H7 (cell line): ENCODE measurements around the gene RIN2. TPM values are rescaled to one million over a fixed set of nuclear protein-coding genes. Genes with fewer than 3 reads are reported as not detected.
"Not testable (repeated sequence)": the region's sequence is repeated elsewhere in the genome, so short reads cannot be mapped to it uniquely, and the experiment has no call there.

ENCODE experiments used
- DNase-seq: peaks from one replicate; pipeline ENCODE4 v3.0.0; 2012
- H3K27me3 ChIP-seq: 2 replicates; pipeline ENCODE4 v1.6.0; 2011; ENCODE audit warnings: mild to moderate bottlenecking, low read length; ENCODE audit not compliant: control insufficient read depth, insufficient read depth
- H3K36me3 ChIP-seq: replicated peaks from 2 replicates; pipeline ENCODE4 v1.5.1; 2011; ENCODE audit warnings: low read length; ENCODE audit not compliant: control insufficient read depth, insufficient read depth
- H3K4me3 ChIP-seq: 2 replicates; pipeline ENCODE4 v1.5.1; 2011; ENCODE audit warnings: low read depth, mild to moderate bottlenecking, control low read depth, low read length, moderate library complexity; ENCODE audit not compliant: insufficient read depth
- total RNA-seq: library from RNA; depleted of rRNA; stranded (reverse); fragments of >200 nt; shearing (Covaris generic); gene quantifications from 2 replicates; pipeline ENCODE4 v1.2.3, GENCODE V29; 2014

RIN2 gene
- total RNA-seq, 1 experiment from 2014 or later: 2.6 TPM

- Histone ChIP-seq H3K36me3 (no peaks in the 10 kb centered on the region), H3K27me3 (no peaks in the 10 kb centered on the region), H3K4me3 (no peak overlapping the region)
- peak; percentile 63 for DNase-seq
Measured at GRCh38 chr20:19802492-19803158, 44.6 kb downstream of the RIN2 start.

DNA sequence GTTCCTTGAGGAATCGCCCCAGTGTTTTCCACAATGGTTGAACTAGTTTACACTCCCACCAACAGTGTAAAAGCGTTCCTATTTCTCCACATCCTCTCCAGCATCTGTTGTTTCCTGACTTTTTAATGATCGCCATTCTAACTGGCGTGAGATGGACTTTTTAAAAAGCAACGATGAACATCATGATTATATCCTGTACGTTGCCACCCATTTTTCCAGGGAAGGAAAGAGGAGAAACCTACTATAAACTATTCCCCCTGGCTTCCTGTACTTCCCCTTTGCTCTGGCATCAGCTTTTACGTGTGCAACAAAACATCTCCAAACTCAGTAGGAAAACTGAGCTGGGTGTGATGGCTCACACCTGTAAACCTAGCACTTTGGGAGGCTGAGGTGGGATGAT, 48.2 kb downstream of the RIN2 start:
- H3K27me3 ChIP-seq, H3K4me3 ChIP-seq, DNase-seq, H3K36me3 ChIP-seq: not testable (repeated sequence)

GRCh38 chr20:19806806-19807190, 48.7 kb downstream of the RIN2 start:
- DNase-seq: no peak
- Histone ChIP-seq H3K36me3 (no peaks in the 10 kb centered on the region), H3K4me3 (no peak overlapping the region), H3K27me3 (no peaks in the 10 kb centered on the region)

- Histone ChIP-seq H3K4me3 (no peak overlapping the region), H3K36me3 (no peaks in the 10 kb centered on the region), H3K27me3 (no peaks in the 10 kb centered on the region)
- no peak for DNase-seq
Measured at GRCh38 chr20:19807191-19807945, 49.3 kb downstream of the RIN2 start.
